Colonic mucosa (tissue), 4 donors: ENCODE measurements around the gene HID1. TPM values are rescaled to one million over a fixed set of nuclear protein-coding genes. Genes with fewer than 3 reads are reported as not detected.

Experiments used
- DNase-seq: peaks from one replicate; pipeline ENCODE4 v3.0.0-alpha.2; 2020
- H3K27ac ChIP-seq: fragments of 200-600 bp; one replicate; pipeline ENCODE4 v1.8.0; 2021
- H3K27me3 ChIP-seq: fragments of 200-600 bp; one replicate; pipeline ENCODE4 v1.8.0; 2021
- H3K36me3 ChIP-seq: fragments of 200-600 bp; one replicate; pipeline ENCODE4 v1.8.0; 2021
- H3K4me1 ChIP-seq: fragments of 200-600 bp; one replicate; pipeline ENCODE4 v1.8.0; 2021; ENCODE audit warnings: mild to moderate bottlenecking
- H3K4me3 ChIP-seq: fragments of 200-600 bp; one replicate; pipeline ENCODE4 v1.8.0; 2021
- H3K9ac ChIP-seq, 2 donors: one replicate each; pipeline ENCODE4 v1.7.0; 2013; ENCODE audit warnings: control low read depth in 2 of 2, low read depth in 2 of 2, low read length in 2 of 2
- H3K9me3 ChIP-seq: fragments of 200-600 bp; one replicate; pipeline ENCODE4 v1.8.0; 2021
- intact Hi-C: fragments of 100-400 bp; cut with DNase I; formaldehyde crosslinking; loops from one replicate; pipeline ENCODE4 v1.14.1; 2022
- total RNA-seq, 2 donors: library from RNA; stranded (reverse); fragmentation: NEBNext Ultra II Directional in 1 of 2; extraction: Animal tissue kit (Norgen Biotek cat#: 25700) in 1 of 2; gene quantifications; one replicate each; pipeline ENCODE4 v1.2.1, GENCODE V29; 2021
- TF ChIP-seq, protein P1 (sequence below): fragments of 200-600 bp; IDR thresholded peaks from one replicate; pipeline ENCODE4 v1.8.0; 2022; ENCODE audit warnings: antibody characterized with exemption, mild to moderate bottlenecking
- donor health status: healthy.
- donor health status: DM: no; HTN: no; CAD: no.
- donor health status: DM: no; HTN: no; CAD: no.

HID1 gene
- total RNA-seq, 2 donors from 2014 or later = 47.8 to 54.8 TPM

DNA sequence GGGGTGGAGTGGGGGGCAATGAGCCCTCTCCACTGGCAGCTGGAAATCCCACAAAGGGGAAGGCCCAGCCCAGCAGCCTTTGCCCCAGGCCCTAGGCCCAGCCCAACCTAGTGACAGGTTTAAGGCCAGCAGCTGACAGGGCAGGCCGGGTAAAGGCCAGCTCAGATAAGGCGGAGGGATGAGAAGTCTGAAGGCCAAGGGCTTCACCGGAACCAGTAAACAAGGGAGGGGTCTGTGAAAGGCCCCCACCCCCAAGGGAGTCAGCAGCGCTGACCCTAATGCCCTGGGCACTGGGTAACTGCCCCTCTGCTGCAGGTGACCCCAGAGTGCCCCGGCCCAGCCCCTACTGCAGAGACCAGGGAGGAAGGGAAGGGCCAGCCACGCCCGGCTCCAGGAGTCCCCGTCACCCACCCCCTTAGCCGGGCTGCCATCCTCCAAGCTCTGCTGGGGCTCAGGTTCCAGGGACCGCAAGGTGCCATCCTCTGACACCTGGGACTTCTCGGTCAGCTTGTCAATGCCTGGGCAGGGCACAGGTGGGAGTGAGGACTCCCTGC lies 19.3 kb downstream of the HID1 start:
- TF ChIP-seq, protein P1, sequence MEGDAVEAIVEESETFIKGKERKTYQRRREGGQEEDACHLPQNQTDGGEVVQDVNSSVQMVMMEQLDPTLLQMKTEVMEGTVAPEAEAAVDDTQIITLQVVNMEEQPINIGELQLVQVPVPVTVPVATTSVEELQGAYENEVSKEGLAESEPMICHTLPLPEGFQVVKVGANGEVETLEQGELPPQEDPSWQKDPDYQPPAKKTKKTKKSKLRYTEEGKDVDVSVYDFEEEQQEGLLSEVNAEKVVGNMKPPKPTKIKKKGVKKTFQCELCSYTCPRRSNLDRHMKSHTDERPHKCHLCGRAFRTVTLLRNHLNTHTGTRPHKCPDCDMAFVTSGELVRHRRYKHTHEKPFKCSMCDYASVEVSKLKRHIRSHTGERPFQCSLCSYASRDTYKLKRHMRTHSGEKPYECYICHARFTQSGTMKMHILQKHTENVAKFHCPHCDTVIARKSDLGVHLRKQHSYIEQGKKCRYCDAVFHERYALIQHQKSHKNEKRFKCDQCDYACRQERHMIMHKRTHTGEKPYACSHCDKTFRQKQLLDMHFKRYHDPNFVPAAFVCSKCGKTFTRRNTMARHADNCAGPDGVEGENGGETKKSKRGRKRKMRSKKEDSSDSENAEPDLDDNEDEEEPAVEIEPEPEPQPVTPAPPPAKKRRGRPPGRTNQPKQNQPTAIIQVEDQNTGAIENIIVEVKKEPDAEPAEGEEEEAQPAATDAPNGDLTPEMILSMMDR = no peak
- Histone ChIP-seq H3K27ac (no peak overlapping the region), H3K4me1 (no peaks in the 10 kb centered on the region), H3K4me3 (no peak overlapping the region), H3K9me3 (no peaks in the 10 kb centered on the region), H3K36me3 (no peaks in the 10 kb centered on the region), H3K9ac (no peak overlapping the region), H3K27me3 (no peaks in the 10 kb centered on the region)
- peak; percentile 42 for DNase-seq
- intact Hi-C loops = no loop called here

GRCh38 chr17:74952431-74953133 lies 20.0 kb downstream of the HID1 start:
- H3K4me3 ChIP-seq = no peak overlapping the region
- no peaks in the 10 kb centered on the region for H3K36me3 ChIP-seq
- peak overlapping the region; percentile 17 for H3K27ac ChIP-seq
- H3K27me3 ChIP-seq = no peaks in the 10 kb centered on the region
- TF ChIP-seq, protein P1 = no peak
- intact Hi-C loops = no loop called here
- no peak overlapping the region for H3K9ac ChIP-seq
- no peaks in the 10 kb centered on the region for H3K9me3 ChIP-seq
- DNase-seq = no peak
- no peaks in the 10 kb centered on the region for H3K4me1 ChIP-seq

- Histone ChIP-seq H3K36me3 (no peaks in the 10 kb centered on the region), H3K9me3 (no peaks in the 10 kb centered on the region), H3K4me3 (no peak overlapping the region), H3K27me3 (no peaks in the 10 kb centered on the region), H3K27ac (peak overlapping the region; percentile 17), H3K9ac (no peak overlapping the region), H3K4me1 (no peaks in the 10 kb centered on the region)
- intact Hi-C loops = no loop called here
- TF ChIP-seq, protein P1 = no peak
- no peak for DNase-seq
Measured at GRCh38 chr17:74951680-74952421, 20.7 kb downstream of the HID1 start.

- Histone ChIP-seq H3K9ac (no peak overlapping the region), H3K4me1 (no peaks in the 10 kb centered on the region), H3K9me3 (no peaks in the 10 kb centered on the region), H3K36me3 (no peaks in the 10 kb centered on the region), H3K4me3 (no peak overlapping the region), H3K27ac (no peak overlapping the region), H3K27me3 (no peaks in the 10 kb centered on the region)
- intact Hi-C loops = no loop called here
- DNase-seq = no peak
- TF ChIP-seq, protein P1 = no peak
Measured at GRCh38 chr17:74951065-74951464, 21.5 kb downstream of the HID1 start.

GRCh38 chr17:74950207-74950606 lies 22.4 kb downstream of the HID1 start:
- TF ChIP-seq, protein P1 = no peak
- Histone ChIP-seq H3K9me3 (no peaks in the 10 kb centered on the region), H3K36me3 (no peaks in the 10 kb centered on the region), H3K27me3 (peaks cover 3% of the 10 kb centered on the region), H3K4me1 (no peaks in the 10 kb centered on the region), H3K4me3 (no peak overlapping the region), H3K9ac (no peak overlapping the region), H3K27ac (no peak overlapping the region)
- no peak for DNase-seq
- intact Hi-C loops = no loop called here
